SK-N-SH (cell line): ENCODE measurements around the gene LMO7.

Source experiments
- EP300 ChIP-seq, 2 experiments: IDR thresholded peaks; 2 replicates each; pipeline versions ENCODE4 v1.4.0 to v1.6.1; 2012; ENCODE audit warnings: borderline replicate concordance in 1 of 2, low read depth in 1 of 2, low read length in 1 of 2
- EZH2phosphoT487 ChIP-seq: fragments of 200-600 bp; sonication (generic); IDR thresholded peaks from 2 replicates; pipeline ENCODE4 v1.6.1; 2017; ENCODE audit warnings: low read depth, mixed run types, mild to moderate bottlenecking, antibody characterized with exemption, moderate library complexity, borderline replicate concordance
- FOXM1 ChIP-seq: IDR thresholded peaks from 2 replicates; pipeline ENCODE4 v1.4.0; 2012; ENCODE audit warnings: low read depth, mild to moderate bottlenecking
- MAX ChIP-seq: IDR thresholded peaks from 2 replicates; pipeline ENCODE4 v1.4.0; 2012; ENCODE audit warnings: low read depth
- MXI1 ChIP-seq: IDR thresholded peaks from 2 replicates; pipeline ENCODE4 v1.6.1; 2012; ENCODE audit warnings: mild to moderate bottlenecking, low read depth, low read length, improper control_type of control experiment
- NFIC ChIP-seq: IDR thresholded peaks from 2 replicates; pipeline ENCODE4 v1.4.0; 2012; ENCODE audit warnings: borderline replicate concordance
- REST ChIP-seq: IDR thresholded peaks from 2 replicates; pipeline ENCODE4 v1.6.1; 2012; ENCODE audit warnings: mild to moderate bottlenecking, low read depth, low read length, moderate library complexity
- RFX5 ChIP-seq: IDR thresholded peaks from 2 replicates; pipeline ENCODE4 v1.6.1; 2012; ENCODE audit warnings: mild to moderate bottlenecking, improper control_type of control experiment, low read length
- TAF1 ChIP-seq: IDR thresholded peaks from 2 replicates; pipeline ENCODE4 v1.6.1; 2012; ENCODE audit warnings: low read depth, mild to moderate bottlenecking, low read length, moderate library complexity, borderline replicate concordance
- TF ChIP-seq, protein P1 (sequence below): fragments of 200-600 bp; sonication (generic); IDR thresholded peaks from 2 replicates; pipeline ENCODE4 v1.6.1; 2017; ENCODE audit warnings: antibody characterized with exemption, mild to moderate bottlenecking, moderate library complexity
- TF ChIP-seq, protein P2 (sequence below): IDR thresholded peaks from 2 replicates; pipeline ENCODE4 v1.4.0; 2012; ENCODE audit warnings: low read depth, borderline replicate concordance

- TF ChIP-seq, protein P1, sequence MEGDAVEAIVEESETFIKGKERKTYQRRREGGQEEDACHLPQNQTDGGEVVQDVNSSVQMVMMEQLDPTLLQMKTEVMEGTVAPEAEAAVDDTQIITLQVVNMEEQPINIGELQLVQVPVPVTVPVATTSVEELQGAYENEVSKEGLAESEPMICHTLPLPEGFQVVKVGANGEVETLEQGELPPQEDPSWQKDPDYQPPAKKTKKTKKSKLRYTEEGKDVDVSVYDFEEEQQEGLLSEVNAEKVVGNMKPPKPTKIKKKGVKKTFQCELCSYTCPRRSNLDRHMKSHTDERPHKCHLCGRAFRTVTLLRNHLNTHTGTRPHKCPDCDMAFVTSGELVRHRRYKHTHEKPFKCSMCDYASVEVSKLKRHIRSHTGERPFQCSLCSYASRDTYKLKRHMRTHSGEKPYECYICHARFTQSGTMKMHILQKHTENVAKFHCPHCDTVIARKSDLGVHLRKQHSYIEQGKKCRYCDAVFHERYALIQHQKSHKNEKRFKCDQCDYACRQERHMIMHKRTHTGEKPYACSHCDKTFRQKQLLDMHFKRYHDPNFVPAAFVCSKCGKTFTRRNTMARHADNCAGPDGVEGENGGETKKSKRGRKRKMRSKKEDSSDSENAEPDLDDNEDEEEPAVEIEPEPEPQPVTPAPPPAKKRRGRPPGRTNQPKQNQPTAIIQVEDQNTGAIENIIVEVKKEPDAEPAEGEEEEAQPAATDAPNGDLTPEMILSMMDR = no peak
- no peak for TF ChIP-seq MAX
- no peak for TF ChIP-seq EZH2phosphoT487
- TF ChIP-seq MXI1 = no peak
- TF ChIP-seq, protein P2, sequence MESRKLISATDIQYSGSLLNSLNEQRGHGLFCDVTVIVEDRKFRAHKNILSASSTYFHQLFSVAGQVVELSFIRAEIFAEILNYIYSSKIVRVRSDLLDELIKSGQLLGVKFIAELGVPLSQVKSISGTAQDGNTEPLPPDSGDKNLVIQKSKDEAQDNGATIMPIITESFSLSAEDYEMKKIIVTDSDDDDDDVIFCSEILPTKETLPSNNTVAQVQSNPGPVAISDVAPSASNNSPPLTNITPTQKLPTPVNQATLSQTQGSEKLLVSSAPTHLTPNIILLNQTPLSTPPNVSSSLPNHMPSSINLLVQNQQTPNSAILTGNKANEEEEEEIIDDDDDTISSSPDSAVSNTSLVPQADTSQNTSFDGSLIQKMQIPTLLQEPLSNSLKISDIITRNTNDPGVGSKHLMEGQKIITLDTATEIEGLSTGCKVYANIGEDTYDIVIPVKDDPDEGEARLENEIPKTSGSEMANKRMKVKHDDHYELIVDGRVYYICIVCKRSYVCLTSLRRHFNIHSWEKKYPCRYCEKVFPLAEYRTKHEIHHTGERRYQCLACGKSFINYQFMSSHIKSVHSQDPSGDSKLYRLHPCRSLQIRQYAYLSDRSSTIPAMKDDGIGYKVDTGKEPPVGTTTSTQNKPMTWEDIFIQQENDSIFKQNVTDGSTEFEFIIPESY = no peak
- no peak for TF ChIP-seq REST
- TF ChIP-seq FOXM1 = no peak
- TF ChIP-seq TAF1 = no peak
- no peak for TF ChIP-seq EP300 (IDR thresholded peaks at IDR 0.05; ENCODE audit: borderline replicate concordance in 1 of 2, low read depth in 1 of 2, low read length in 1 of 2)
- no peak for TF ChIP-seq RFX5
- TF ChIP-seq NFIC = no peak
Measured at GRCh38 chr13:75789451-75790197, 153.5 kb downstream of the LMO7 start.
